Body of pancreas (tissue), 4 donors: ENCODE data around the gene PPM1N. TPM values are rescaled to one million over a fixed set of nuclear protein-coding genes. Genes with fewer than 3 reads are reported as not detected.

Source experiments
- ATAC-seq: fragments of 150-250 bp; one replicate; pipeline ENCODE4 v1.9.1; 2016
- DNase-seq, 4 donors: peaks; one replicate each; pipeline ENCODE4 v3.0.0-alpha.2; 2019
- H3K27ac ChIP-seq, 4 donors: fragments of 200-600 bp; sonication (generic); 1 replicate in 3 of 4; 2 replicates in 1 of 4; pipeline versions ENCODE4 v1.5.1 to v1.6.1; 2016 to 2019; ENCODE audit warnings: mild to moderate bottlenecking in 1 of 4, mixed read lengths in 1 of 4, moderate library complexity in 1 of 4
- H3K27me3 ChIP-seq, 2 donors: fragments of 200-600 bp; sonication (generic); one replicate each; pipeline ENCODE4 v1.6.0; 2016; ENCODE audit warnings: mild to moderate bottlenecking in 1 of 2
- H3K36me3 ChIP-seq, 2 donors: fragments of 200-600 bp; sonication (generic); replicated peaks in 1 of 2; 2 replicates each; pipeline ENCODE4 v1.5.1; 2016; ENCODE audit warnings: low read depth in 2 of 2; ENCODE audit not compliant: insufficient read depth in 1 of 2
- H3K4me1 ChIP-seq: fragments of 200-600 bp; sonication (generic); one replicate; pipeline ENCODE4 v1.6.0; 2016
- H3K4me3 ChIP-seq, 2 donors: fragments of 200-600 bp; sonication (generic); 1 replicate in 1 of 2; 2 replicates in 1 of 2; pipeline ENCODE4 v1.5.1; 2016 to 2019
- H3K9me3 ChIP-seq, 3 donors: fragments of 200-600 bp; sonication (generic); 1 replicate in 2 of 3; 2 replicates in 1 of 3; pipeline ENCODE4 v1.5.1; 2016
- CTCF ChIP-seq, 7 experiments: fragments of 450-650 bp in 4 of 7; fragments of 200-600 bp in 3 of 7; sonication (generic) in 3 of 7; IDR thresholded peaks; one replicate each; pipeline ENCODE4 v1.5.1; 2016 to 2019; ENCODE audit warnings: antibody characterized with exemption in 7 of 7
- POLR2A ChIP-seq, 3 donors: fragments of 450-650 bp; IDR thresholded peaks; one replicate each; pipeline ENCODE4 v1.6.1; 2016; ENCODE audit warnings: antibody characterized with exemption in 3 of 3, mild to moderate bottlenecking in 2 of 3
- WGBS, 2 donors: methylation state at CpG; one replicate each; pipeline ENCODE4 v1.1.5; 2017; 5-methylcytosine and 5-hydroxymethylcytosine counted together
- intact Hi-C: fragments of 100-400 bp; cut with DNase I; formaldehyde crosslinking; loops from one replicate; pipeline ENCODE4 v1.15.1; 2023
- total RNA-seq, 2 donors: library from RNA; depleted of rRNA; stranded (reverse); fragments of >200 nt; gene quantifications; one replicate each; pipeline ENCODE4 v1.1.0, GENCODE V29; 2016

PPM1N gene
- total RNA-seq, 2 donors from 2014 or later: not detected

GRCh38 chr19:45477713-45478453, 20.4 kb upstream of the PPM1N start:
- DNase-seq (no peak), ATAC-seq (peak; percentile 0)
- no peak overlapping the region for H3K4me3 ChIP-seq
- peaks cover 11% of the 10 kb centered on the region for H3K4me1 ChIP-seq
- H3K9me3 ChIP-seq: no peaks in the 10 kb centered on the region
- H3K27ac ChIP-seq: peak overlapping the region; percentile 86 to 97 (median 92)
- no peaks in the 10 kb centered on the region for H3K27me3 ChIP-seq
- H3K36me3 ChIP-seq: no peaks in the 10 kb centered on the region
- TF ChIP-seq CTCF (IDR thresholded peaks at IDR 0.05): no peak
- no peak for TF ChIP-seq POLR2A (IDR thresholded peaks at IDR 0.05)
- WGBS, 2 donors: 3 to 5% methylated on average over 12 of the region's 12 CpGs
- intact Hi-C loops: no loop called here

GRCh38 chr19:45478454-45479238, 19.6 kb upstream of the PPM1N start:
- DNase-seq (peak; percentile 89 to 94 (median 90)), ATAC-seq (peak; percentile 96)
- peak overlapping the region; percentile 86 to 97 (median 92) for H3K27ac ChIP-seq
- whole genome bisulfite sequencing, 2 donors: 0% methylated on average over 24 to 39 of the region's 39 CpGs
- no peaks in the 10 kb centered on the region for H3K9me3 ChIP-seq
- no peak overlapping the region for H3K4me3 ChIP-seq
- peaks cover 11% of the 10 kb centered on the region for H3K4me1 ChIP-seq
- no peaks in the 10 kb centered on the region for H3K27me3 ChIP-seq
- TF ChIP-seq POLR2A (IDR thresholded peaks at IDR 0.05) (peak in 2 of 3 donors; percentile 67 to 70), CTCF (IDR thresholded peaks at IDR 0.05) (peak; percentile 94 to 98 (median 97))
- intact Hi-C loops: no loop called here
- H3K36me3 ChIP-seq: no peaks in the 10 kb centered on the region

- no peak overlapping the region for H3K27ac ChIP-seq
- no peaks in the 10 kb centered on the region for H3K27me3 ChIP-seq
- no peaks in the 10 kb centered on the region for H3K36me3 ChIP-seq
- H3K4me1 ChIP-seq: peaks cover 11% of the 10 kb centered on the region
- 81 to 86% methylated on average over 5 of the region's 5 CpGs for WGBS, 2 donors
- DNase-seq (no peak), ATAC-seq (no peak)
- TF ChIP-seq POLR2A (IDR thresholded peaks at IDR 0.05) (no peak), CTCF (IDR thresholded peaks at IDR 0.05) (no peak)
- H3K4me3 ChIP-seq: no peak overlapping the region
- intact Hi-C loops: loop anchor here (5.0 kb wide), 1 partner anchor 46 kb away; no protein-coding TSS in a partner anchor
- no peaks in the 10 kb centered on the region for H3K9me3 ChIP-seq
Measured at GRCh38 chr19:45483033-45483432, 15.2 kb upstream of the PPM1N start.

- no peak for ATAC-seq
- WGBS, 2 donors: 60 to 64% methylated on average over 13 of the region's 13 CpGs
- intact Hi-C loops: loop anchor here (5.0 kb wide), 1 partner anchor 47 kb away; no protein-coding TSS in a partner anchor
Measured at GRCh38 chr19:45484273-45484945, 13.8 kb upstream of the PPM1N start.

More at GRCh38 chr19:45484273-45484945, 13.8 kb upstream of the PPM1N start:
- Histone ChIP-seq H3K27ac (no peak overlapping the region), H3K36me3 (no peaks in the 10 kb centered on the region), H3K9me3 (no peaks in the 10 kb centered on the region), H3K4me1 (peaks cover 4% of the 10 kb centered on the region), H3K4me3 (no peak overlapping the region), H3K27me3 (no peaks in the 10 kb centered on the region)
- no peak for DNase-seq
- TF ChIP-seq CTCF (IDR thresholded peaks at IDR 0.05) (no peak), POLR2A (IDR thresholded peaks at IDR 0.05) (no peak)
